ENCODE data around the gene ASPA. TPM values are rescaled to one million over a fixed set of nuclear protein-coding genes. Genes with fewer than 3 reads are reported as not detected.

The ASPA gene
- total and polyA plus RNA-seq, 10 of the 15 experiments (the other 5 are each of a cell fraction or from before 2014, with no cell fraction given), result 0.04 to 0.30 TPM; not detected in 8

DNA sequence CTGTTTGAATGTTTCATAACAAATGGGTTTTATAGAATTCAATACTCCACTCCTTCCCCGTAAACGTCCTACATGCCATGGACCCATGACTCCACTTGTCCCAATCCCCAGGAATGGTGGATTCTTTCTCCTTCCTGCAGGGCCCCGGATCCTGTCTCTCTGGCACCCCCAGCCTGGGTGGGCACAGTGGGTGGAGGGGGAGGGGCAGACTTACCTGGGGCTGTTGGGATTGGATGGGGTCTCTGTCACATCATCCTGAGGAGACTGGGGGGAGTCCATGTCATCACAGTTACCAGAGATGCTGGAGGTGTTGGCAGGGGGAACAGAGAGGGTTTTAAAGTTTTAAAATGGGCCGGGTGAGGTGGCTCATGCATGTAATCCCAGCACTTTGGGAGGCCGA, 68.6 kb downstream of the ASPA start (continued):
- TF ChIP-seq, protein P1, sequence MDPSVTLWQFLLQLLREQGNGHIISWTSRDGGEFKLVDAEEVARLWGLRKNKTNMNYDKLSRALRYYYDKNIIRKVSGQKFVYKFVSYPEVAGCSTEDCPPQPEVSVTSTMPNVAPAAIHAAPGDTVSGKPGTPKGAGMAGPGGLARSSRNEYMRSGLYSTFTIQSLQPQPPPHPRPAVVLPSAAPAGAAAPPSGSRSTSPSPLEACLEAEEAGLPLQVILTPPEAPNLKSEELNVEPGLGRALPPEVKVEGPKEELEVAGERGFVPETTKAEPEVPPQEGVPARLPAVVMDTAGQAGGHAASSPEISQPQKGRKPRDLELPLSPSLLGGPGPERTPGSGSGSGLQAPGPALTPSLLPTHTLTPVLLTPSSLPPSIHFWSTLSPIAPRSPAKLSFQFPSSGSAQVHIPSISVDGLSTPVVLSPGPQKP (IDR thresholded peaks at IDR 0.05; ENCODE audit: low read depth, low read length), result no peak
- TF ChIP-seq, protein P2, sequence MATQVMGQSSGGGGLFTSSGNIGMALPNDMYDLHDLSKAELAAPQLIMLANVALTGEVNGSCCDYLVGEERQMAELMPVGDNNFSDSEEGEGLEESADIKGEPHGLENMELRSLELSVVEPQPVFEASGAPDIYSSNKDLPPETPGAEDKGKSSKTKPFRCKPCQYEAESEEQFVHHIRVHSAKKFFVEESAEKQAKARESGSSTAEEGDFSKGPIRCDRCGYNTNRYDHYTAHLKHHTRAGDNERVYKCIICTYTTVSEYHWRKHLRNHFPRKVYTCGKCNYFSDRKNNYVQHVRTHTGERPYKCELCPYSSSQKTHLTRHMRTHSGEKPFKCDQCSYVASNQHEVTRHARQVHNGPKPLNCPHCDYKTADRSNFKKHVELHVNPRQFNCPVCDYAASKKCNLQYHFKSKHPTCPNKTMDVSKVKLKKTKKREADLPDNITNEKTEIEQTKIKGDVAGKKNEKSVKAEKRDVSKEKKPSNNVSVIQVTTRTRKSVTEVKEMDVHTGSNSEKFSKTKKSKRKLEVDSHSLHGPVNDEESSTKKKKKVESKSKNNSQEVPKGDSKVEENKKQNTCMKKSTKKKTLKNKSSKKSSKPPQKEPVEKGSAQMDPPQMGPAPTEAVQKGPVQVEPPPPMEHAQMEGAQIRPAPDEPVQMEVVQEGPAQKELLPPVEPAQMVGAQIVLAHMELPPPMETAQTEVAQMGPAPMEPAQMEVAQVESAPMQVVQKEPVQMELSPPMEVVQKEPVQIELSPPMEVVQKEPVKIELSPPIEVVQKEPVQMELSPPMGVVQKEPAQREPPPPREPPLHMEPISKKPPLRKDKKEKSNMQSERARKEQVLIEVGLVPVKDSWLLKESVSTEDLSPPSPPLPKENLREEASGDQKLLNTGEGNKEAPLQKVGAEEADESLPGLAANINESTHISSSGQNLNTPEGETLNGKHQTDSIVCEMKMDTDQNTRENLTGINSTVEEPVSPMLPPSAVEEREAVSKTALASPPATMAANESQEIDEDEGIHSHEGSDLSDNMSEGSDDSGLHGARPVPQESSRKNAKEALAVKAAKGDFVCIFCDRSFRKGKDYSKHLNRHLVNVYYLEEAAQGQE (IDR thresholded peaks at IDR 0.05; ENCODE audit: low read depth, low read length), result no peak
- TF ChIP-seq CHD2 (IDR thresholded peaks at IDR 0.05; ENCODE audit: borderline replicate concordance, low read depth, low read length), result no peak
- no peak for TF ChIP-seq SMARCA5 (IDR thresholded peaks at IDR 0.05)

DNA sequence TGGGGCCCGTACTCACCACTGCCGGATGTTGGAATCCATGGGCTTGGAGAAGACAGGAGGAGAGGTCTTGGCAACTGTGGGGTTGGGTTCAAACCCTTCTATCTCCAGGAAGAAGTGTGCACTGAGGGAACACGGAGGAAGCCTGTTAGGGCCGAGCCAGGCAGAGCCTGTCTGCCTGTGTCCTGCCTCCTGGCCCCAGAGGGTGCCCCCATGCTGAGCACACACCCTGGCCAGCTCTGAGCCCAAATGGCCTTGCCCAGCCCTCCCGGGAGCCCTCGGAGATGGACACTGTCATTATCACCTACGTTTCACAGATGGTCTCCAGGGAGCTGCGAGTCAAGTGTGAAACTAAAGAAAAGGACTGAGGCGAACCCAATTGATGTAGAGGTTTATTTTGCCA, 69.4 kb downstream of the ASPA start:
- Histone ChIP-seq H3K36me3 (ENCODE audit: control insufficient read depth in 2 of 2, insufficient read depth in 2 of 2, low read length in 1 of 2) (peaks cover 0 to 9% of the 10 kb centered on the region in 2 experiments; a peak in 2 of 4 replicates), H3K4me3 (no peak overlapping the region), H2AFZ (ENCODE audit: control insufficient read depth, low read depth, low read length) (no peak overlapping the region), H4K20me1 (ENCODE audit: control insufficient read depth, insufficient read depth) (no peaks in the 10 kb centered on the region), H3K79me2 (ENCODE audit: control insufficient read depth, insufficient read depth, low read length) (no peaks in the 10 kb centered on the region), H3K27me3 (replicated peaks in 1 of 2; ENCODE audit: control insufficient read depth in 2 of 2, insufficient read depth in 2 of 2, low read length in 1 of 2) (no peaks in the 10 kb centered on the region), H3K9ac (ENCODE audit: control insufficient read depth, insufficient read depth, low read length) (no peak overlapping the region), H3K4me2 (ENCODE audit: control insufficient read depth, insufficient read depth) (no peak overlapping the region), H3K4me1 (ENCODE audit: control insufficient read depth, insufficient read depth, low read length) (no peaks in the 10 kb centered on the region), H3K9me3 (replicated peaks; ENCODE audit: control insufficient read depth, insufficient read depth, low read length) (no peaks in the 10 kb centered on the region), H3K27ac (ENCODE audit: control insufficient read depth, insufficient read depth) (no peak overlapping the region)
- in situ Hi-C loops (cut with MboI) (no loop called here), intact Hi-C loops (cut with micrococcal nuclease; ENCODE audit: unreplicated experiment) (no loop called here)
- no peak for FAIRE-seq
- no peak for ATAC-seq
- SMC1A ChIA-PET (ENCODE audit: uncharacterized antibody, unreplicated experiment), result no interaction called here
- RAD21 ChIA-PET (ENCODE audit: unreplicated experiment), result interaction anchor here (1.6 kb wide), 1 partner anchor 11 kb away, joined by 4 read pairs; no protein-coding TSS in a partner anchor
- POLR2A ChIA-PET, result no interaction called here
- WGBS (ENCODE audit: insufficient coverage, insufficient replicate concordance, low lambda C conversion rate, missing lambda C conversion rate), result 88% methylated on average over 9 of the region's 9 CpGs
- no peak for DNase-seq (ENCODE audit: low read depth, low spot score)
- BruUV-seq (replicated peaks), result no TSS peak
- CTCF ChIA-PET, result no interaction called here
- TF ChIP-seq RFX5 (IDR thresholded peaks at IDR 0.05; ENCODE audit: low read depth, low read length), result no peak
- no peak for TF ChIP-seq CHD2 (IDR thresholded peaks at IDR 0.05; ENCODE audit: borderline replicate concordance, low read depth, low read length)
- TF ChIP-seq SUPT20H (IDR thresholded peaks at IDR 0.05; ENCODE audit: borderline replicate concordance, control insufficient read depth, low read depth, low read length), result no peak
- TF ChIP-seq SREBF1 (IDR thresholded peaks at IDR 0.05; ENCODE audit: low read length), result no peak
- TF ChIP-seq, protein P3, sequence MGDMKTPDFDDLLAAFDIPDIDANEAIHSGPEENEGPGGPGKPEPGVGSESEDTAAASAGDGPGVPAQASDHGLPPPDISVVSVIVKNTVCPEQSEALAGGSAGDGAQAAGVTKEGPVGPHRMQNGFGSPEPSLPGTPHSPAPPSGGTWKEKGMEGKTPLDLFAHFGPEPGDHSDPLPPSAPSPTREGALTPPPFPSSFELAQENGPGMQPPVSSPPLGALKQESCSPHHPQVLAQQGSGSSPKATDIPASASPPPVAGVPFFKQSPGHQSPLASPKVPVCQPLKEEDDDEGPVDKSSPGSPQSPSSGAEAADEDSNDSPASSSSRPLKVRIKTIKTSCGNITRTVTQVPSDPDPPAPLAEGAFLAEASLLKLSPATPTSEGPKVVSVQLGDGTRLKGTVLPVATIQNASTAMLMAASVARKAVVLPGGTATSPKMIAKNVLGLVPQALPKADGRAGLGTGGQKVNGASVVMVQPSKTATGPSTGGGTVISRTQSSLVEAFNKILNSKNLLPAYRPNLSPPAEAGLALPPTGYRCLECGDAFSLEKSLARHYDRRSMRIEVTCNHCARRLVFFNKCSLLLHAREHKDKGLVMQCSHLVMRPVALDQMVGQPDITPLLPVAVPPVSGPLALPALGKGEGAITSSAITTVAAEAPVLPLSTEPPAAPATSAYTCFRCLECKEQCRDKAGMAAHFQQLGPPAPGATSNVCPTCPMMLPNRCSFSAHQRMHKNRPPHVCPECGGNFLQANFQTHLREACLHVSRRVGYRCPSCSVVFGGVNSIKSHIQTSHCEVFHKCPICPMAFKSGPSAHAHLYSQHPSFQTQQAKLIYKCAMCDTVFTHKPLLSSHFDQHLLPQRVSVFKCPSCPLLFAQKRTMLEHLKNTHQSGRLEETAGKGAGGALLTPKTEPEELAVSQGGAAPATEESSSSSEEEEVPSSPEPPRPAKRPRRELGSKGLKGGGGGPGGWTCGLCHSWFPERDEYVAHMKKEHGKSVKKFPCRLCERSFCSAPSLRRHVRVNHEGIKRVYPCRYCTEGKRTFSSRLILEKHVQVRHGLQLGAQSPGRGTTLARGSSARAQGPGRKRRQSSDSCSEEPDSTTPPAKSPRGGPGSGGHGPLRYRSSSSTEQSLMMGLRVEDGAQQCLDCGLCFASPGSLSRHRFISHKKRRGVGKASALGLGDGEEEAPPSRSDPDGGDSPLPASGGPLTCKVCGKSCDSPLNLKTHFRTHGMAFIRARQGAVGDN (IDR thresholded peaks at IDR 0.05), result no peak
- TF ChIP-seq, protein P4, sequence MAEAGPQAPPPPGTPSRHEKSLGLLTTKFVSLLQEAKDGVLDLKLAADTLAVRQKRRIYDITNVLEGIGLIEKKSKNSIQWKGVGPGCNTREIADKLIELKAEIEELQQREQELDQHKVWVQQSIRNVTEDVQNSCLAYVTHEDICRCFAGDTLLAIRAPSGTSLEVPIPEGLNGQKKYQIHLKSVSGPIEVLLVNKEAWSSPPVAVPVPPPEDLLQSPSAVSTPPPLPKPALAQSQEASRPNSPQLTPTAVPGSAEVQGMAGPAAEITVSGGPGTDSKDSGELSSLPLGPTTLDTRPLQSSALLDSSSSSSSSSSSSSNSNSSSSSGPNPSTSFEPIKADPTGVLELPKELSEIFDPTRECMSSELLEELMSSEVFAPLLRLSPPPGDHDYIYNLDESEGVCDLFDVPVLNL (IDR thresholded peaks at IDR 0.05; ENCODE audit: low read depth, low read length), result no peak

Data from GM12878 (cell line).